ENCODE results near the gene SPATA6L.
"Not testable (repeated sequence)": the region's sequence is repeated elsewhere in the genome, so short reads cannot be mapped to it uniquely, and the experiment has no call there.

Gene SPATA6L

GRCh38 chr9:4622016-4622415 lies 44.3 kb downstream of the SPATA6L start:
- DNase-seq (ENCODE audit: low read depth), result no peak

- no peak for DNase-seq (ENCODE audit: low read depth)
Observed at GRCh38 chr9:4620881-4621555, 45.3 kb downstream of the SPATA6L start.

- no peak for DNase-seq (ENCODE audit: low read depth)
Observed at GRCh38 chr9:4620057-4620765, 46.1 kb downstream of the SPATA6L start.

DNA sequence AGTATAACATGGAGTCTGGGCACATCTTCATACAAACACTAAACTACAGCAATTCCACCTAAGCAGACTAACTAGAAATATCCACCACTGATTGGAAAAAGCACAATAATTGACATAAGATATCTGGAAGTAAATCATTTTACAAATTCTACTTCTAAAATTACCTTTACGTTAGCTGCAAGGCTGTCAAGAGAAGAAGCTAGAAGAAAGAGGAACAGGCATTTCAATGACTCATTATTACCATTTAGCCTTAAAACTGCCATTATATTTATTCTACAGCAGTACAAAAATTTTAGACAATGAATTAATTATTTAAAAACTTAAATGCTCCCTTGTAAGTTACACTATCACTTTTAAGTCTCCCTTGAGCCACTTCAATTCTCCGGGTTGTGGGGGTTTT lies 47.6 kb downstream of the SPATA6L start:
- no peak for DNase-seq (ENCODE audit: low read depth)

- no peak for DNase-seq (ENCODE audit: low read depth)
Observed at GRCh38 chr9:4617752-4618151, 48.5 kb downstream of the SPATA6L start.

DNA sequence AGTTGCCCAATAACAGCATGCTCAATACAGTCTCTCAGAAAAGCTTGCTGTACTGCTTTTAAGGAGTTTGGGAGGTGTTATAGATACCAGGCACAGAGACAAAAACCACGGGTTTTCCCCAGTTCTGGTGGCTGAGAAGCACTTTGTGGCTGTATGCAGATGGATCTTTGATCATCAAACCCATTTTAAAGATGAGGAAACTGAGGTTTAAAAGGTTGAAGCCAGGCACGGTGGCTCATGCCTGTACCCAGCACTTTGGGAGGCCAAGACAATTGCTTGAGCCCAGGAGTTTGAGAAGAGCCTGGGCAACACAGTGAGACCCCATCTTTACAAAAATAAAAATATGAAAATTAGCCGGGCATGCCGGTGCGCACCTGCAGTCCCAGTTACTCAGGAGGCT lies 50.5 kb downstream of the SPATA6L start:
- DNase-seq (ENCODE audit: low read depth), result no peak

GRCh38 chr9:4615251-4615650 lies 51.0 kb downstream of the SPATA6L start:
- no peak for DNase-seq (ENCODE audit: low read depth)

GRCh38 chr9:4614627-4615026 lies 51.7 kb downstream of the SPATA6L start:
- DNase-seq (ENCODE audit: low read depth), result no peak

- not testable (repeated sequence) for DNase-seq (ENCODE audit: low read depth)
Observed at GRCh38 chr9:4606033-4606432, 60.2 kb downstream of the SPATA6L start.

DNA sequence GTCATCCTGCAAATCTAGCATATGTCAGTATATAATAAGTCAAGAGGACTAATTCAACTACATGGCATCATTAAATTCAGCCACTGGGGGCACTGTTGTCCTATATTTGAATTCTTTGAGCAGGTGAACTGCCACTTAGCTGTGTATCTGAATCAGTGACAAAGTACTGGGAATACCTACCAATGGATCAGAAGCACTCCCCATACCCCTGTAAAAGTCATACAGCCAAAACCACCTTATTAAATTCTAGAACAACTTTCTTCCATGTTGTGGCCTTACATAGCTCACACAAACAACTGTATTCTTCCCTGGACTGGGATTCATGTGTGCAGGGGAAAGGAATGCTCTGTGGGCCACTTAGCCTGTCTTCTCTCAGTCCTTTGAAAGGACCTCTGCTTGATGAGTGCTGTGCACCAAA lies 61.6 kb downstream of the SPATA6L start:
- peak; percentile 33 for DNase-seq (ENCODE audit: low read depth)

DNA sequence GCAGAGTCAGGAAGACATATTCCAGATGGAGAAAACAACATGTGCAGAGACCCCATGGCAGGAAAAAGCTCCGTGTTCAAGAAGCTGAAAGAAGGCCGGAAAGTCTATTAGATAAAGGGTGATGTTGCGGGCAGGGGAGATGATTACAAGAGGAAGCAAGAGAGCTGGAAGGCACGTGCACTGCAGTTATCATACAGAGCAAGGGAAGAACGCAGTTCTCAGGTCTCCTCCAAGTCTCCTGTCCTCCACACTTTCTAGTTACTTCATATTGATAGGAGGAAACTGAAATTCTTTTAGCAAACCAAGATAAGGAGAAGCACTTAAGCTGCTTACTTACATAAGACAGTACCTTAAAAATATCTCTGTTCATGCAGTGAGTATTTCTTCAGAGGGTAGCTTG lies 62.5 kb downstream of the SPATA6L start:
- DNase-seq (ENCODE audit: low read depth), result peak; percentile 25

DNA sequence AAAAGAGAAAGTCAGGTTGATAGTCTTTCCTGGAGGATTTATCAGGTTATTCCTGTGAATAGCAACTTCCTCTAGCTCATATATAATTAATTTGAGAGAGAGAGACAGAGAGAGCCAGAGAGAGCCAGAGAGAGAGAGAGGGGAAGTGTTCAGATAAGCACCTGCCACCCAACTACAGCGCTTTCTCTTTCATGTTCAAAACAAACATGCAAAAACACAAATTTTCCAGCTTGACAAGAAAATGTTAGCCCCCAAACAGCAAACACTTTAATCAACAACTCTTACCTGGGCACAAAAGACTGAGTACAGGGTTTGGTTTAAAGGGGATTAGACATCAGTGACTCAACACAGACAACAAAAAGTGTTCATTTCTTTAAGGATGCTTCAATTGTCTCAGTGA lies 65.9 kb downstream of the SPATA6L start:
- DNase-seq (ENCODE audit: low read depth), result no peak

GRCh38 chr9:4596165-4596922 lies 69.9 kb downstream of the SPATA6L start:
- no peak for DNase-seq (ENCODE audit: low read depth)

- DNase-seq (ENCODE audit: low read depth), result no peak
Observed at GRCh38 chr9:4594994-4595393, 71.3 kb downstream of the SPATA6L start.

DNA sequence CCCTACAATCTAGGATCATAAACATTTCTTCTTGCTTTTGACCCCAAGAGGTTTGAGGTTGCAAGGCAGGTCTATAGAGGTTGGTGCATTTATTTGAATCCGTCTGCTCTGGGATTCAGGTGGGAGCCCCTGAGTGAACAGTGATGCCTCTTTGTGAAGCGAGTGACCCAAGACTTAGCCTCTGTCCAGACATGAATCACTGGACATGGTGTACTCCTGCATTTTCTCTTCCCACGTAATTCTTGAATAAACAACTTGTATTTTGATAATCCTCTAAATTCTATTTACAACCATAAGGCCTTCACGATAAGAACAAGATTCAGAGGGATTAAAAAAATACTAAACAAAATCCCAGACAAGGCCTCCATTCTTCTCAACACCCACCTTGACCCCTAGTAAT lies 71.7 kb downstream of the SPATA6L start:
- no peak for DNase-seq (ENCODE audit: low read depth)

DNA sequence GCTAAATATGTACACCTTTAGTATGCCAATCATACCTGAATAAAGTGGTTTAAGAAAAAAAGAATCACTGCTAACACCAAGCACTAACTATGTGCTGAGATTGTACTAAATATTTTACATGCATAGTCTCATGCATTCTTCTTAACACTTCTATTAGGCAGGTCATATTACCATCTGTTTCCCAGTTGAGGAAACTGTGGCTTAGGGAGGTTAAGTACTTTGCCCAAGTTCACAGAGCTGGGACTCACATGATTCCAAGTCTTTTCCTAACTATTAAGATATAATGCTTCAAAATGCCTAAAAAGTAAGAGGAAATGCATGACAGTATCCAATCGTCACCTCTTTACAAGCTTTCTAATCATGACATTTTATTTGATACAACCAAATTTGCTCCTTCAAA lies 73.4 kb downstream of the SPATA6L start:
- DNase-seq (ENCODE audit: low read depth), result no peak

GRCh38 chr9:4592295-4592694 lies 74.0 kb downstream of the SPATA6L start:
- DNase-seq (ENCODE audit: low read depth), result no peak

DNA sequence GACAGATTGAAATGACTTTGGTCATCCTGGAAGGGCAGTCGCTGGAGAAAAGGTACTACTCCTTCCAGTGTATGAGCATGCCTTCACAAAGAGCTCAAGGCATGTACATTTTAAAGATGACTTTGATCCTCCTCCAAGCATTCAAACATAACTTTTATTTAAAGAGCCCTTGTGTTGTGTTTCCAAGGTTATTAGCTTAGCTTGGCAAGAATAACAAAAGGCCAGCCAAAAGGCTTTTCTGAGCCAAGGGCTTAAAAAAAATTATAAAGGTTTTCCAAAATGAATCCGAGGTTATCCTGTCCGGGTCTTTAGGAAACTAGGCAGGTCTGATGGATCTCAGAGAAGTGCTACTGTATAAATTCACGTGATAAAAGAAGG lies 75.2 kb downstream of the SPATA6L start:
- DNase-seq (ENCODE audit: low read depth), result no peak

DNA sequence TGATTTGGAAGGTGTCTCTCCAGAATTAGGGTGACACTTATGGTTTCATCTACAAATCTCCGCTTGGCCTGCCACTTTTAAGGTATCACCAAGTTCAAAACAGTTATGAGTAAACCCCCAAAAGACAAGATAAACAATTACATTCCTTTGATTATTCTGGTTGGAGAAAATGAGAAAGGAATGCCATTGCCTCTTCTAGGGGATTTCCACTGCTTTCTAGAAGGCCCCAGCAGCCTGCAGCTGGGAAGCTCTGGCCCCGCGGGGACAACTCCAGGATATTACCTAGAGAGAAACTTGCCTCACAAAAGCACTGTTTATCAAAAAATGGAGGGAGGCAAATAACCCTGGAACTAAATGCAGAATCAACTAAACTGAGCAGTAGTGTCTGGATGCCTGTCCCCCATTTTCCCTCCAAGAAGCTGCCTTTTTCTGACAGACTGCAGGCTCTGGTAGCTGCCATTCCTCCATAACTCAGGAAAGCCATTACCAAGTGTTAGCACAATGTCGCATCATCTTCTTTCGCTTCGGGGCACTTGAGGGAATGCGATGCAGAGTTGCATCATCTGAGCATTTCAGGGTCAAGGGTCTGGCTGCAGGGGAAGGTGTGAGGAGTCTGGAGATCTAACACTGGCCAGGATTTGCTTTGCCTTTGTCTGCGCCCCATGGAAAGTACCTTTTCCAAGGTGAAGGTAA lies 75.7 kb downstream of the SPATA6L start:
- DNase-seq (ENCODE audit: low read depth), result no peak

DNA sequence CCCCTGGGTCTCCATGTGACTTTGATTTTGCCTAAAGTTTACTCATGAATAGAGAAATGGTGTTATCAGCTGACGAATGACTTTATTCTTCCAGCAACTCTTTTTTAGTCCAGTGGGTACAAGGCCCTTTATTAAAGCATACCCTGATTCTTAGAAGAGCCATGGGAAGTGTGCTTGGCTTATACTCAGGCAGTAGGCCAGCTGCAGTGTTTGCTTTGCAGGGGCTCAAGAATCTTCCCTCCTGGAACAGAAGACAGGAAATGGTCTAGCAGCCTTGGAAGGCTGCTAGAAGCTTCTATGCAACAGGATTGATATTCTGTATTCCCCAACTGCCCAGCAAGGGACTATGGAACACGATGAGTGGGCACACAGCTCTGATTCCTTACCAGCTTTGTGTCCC lies 77.6 kb downstream of the SPATA6L start:
- DNase-seq (ENCODE audit: low read depth), result no peak

DNA sequence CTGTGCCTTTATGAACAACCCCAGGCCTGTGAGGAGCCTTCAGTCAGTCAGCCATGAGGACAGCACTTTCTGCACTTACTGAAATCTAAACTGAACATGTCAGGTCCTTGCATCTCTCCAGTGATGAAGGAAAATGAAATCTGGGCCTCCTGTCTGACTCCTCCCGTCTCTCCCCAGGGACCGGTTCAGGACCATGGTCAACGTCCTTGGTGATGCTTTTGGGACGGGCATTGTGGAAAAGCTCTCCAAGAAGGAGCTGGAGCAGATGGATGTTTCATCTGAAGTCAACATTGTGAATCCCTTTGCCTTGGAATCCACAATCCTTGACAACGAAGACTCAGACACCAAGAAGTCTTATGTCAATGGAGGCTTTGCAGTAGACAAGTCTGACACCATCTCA lies 81.1 kb downstream of the SPATA6L start:
- no peak for DNase-seq (ENCODE audit: low read depth)

DNA sequence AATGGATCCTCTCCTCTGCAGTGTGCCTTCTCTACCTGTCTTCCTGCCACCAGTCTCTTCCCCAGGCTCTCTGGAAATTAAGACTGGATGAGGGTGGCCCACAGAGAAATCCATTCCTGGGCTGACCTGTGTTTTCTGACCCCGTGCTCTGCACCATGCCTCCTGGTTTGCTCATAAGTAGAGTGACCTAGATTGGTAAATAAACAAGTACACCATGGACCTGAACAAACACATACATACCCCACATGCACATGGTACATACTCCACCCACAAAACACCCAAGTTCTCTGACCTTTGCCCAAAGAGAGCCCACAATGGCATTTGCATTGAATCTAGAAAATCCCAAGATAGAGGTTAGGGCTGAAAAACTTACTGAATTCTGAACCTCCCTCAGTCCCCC lies 81.6 kb downstream of the SPATA6L start:
- DNase-seq (ENCODE audit: low read depth), result no peak

GRCh38 chr9:4583001-4583400 lies 83.3 kb downstream of the SPATA6L start:
- no peak for DNase-seq (ENCODE audit: low read depth)

All from CMK (cell line).